Aorta (tissue), 5 donors: ENCODE measurements around the gene CALR3. TPM values are rescaled to one million over a fixed set of nuclear protein-coding genes. Genes with fewer than 3 reads are reported as not detected.

Experiments
- ATAC-seq: fragments of 200-7000 bp; cut with Tn5 transposase; one replicate; pipeline ENCODE4 v1.9.1; 2022; ENCODE audit warnings: moderate library complexity; ENCODE audit not compliant: low FRiP score
- DNase-seq, 2 donors: peaks; one replicate each; pipeline ENCODE4 v3.0.0-alpha.2; 2020
- H3K27ac ChIP-seq, 2 donors: one replicate each; pipeline ENCODE4 v1.5.1; 2013; ENCODE audit warnings: low read length in 2 of 2, mild to moderate bottlenecking in 2 of 2, moderate library complexity in 2 of 2, control low read depth in 1 of 2, inconsistent platforms in 1 of 2, low read depth in 1 of 2
- H3K27me3 ChIP-seq, 2 donors: one replicate each; pipeline ENCODE4 v1.6.1; 2013; ENCODE audit warnings: control low read depth in 1 of 2, low read length in 1 of 2, mild to moderate bottlenecking in 1 of 2, moderate library complexity in 1 of 2; ENCODE audit not compliant: insufficient read depth in 2 of 2, control insufficient read depth in 1 of 2
- H3K36me3 ChIP-seq, 2 donors: one replicate each; pipeline ENCODE4 v1.6.1; 2013; ENCODE audit warnings: control low read depth in 1 of 2, low read length in 1 of 2, mild to moderate bottlenecking in 1 of 2; ENCODE audit not compliant: insufficient read depth in 2 of 2, control insufficient read depth in 1 of 2
- H3K4me1 ChIP-seq, 2 donors: one replicate each; pipeline ENCODE4 v1.6.1; 2013; ENCODE audit warnings: low read length in 2 of 2, control low read depth in 1 of 2, mild to moderate bottlenecking in 1 of 2, moderate library complexity in 1 of 2; ENCODE audit not compliant: insufficient read depth in 2 of 2, control insufficient read depth in 1 of 2
- H3K4me3 ChIP-seq, 2 donors: one replicate each; pipeline ENCODE4 v1.5.1; 2013; ENCODE audit warnings: low read length in 2 of 2, control low read depth in 1 of 2, mild to moderate bottlenecking in 1 of 2
- H3K9me3 ChIP-seq: one replicate; pipeline ENCODE4 v1.6.1; 2013; ENCODE audit warnings: mild to moderate bottlenecking, low read length; ENCODE audit not compliant: control insufficient read depth
- WGBS, 2 donors: extraction: QIAGEN DNeasy Blood & Tissue Kit; methylation state at CpG; one replicate each; pipeline ENCODE4 v1.1.7; 2013; 5-methylcytosine and 5-hydroxymethylcytosine counted together
- intact Hi-C, 2 donors: fragments of 100-400 bp; cut with DNase I; formaldehyde crosslinking; loops; one replicate each; pipeline versions ENCODE4 v1.14.2 to v1.15.0; 2022
- polyA plus RNA-seq, 2 donors: library from polyadenylated mRNA; stranded (reverse); fragments of 200-250 nt; gene quantifications; one replicate each; pipeline ENCODE4 v1.2.3, GENCODE V29; 2013
- total RNA-seq, 2 donors: library from RNA; stranded (reverse); fragmentation: NEBNext Ultra II Directional; extraction: Animal tissue kit (Norgen Biotek cat#: 25700); gene quantifications; one replicate each; pipeline ENCODE4 v1.2.1, GENCODE V29; 2021
- donor health status: healthy with polysubstance abuse.
- donor health status: Bipolar disorder and iron deficiency.
- donor health status: DM: no; HTN: no; CAD: no.
- donor health status: DM: no; HTN: no; CAD: no.
- donor health status: DM: yes; HTN: yes; CAD: no.

Gene CALR3
- total and polyA plus RNA-seq, 4 donors = not detected

- Histone ChIP-seq H3K36me3 (no peaks in the 10 kb centered on the region), H3K4me1 (no peaks in the 10 kb centered on the region), H3K27me3 (no peaks in the 10 kb centered on the region), H3K4me3 (no peak overlapping the region), H3K9me3 (no peaks in the 10 kb centered on the region), H3K27ac (no peak overlapping the region)
- intact Hi-C loops = no loop called here
- DNase-seq = no peak
- ATAC-seq = no peak
- 78 to 81% methylated on average over 12 of the region's 12 CpGs for WGBS, 2 donors
Measured at GRCh38 chr19:16463991-16464575, 31.9 kb downstream of the CALR3 start.

GRCh38 chr19:16463341-16463990 lies 32.5 kb downstream of the CALR3 start:
- Histone ChIP-seq H3K27me3 (no peaks in the 10 kb centered on the region), H3K4me1 (no peaks in the 10 kb centered on the region), H3K27ac (no peak overlapping the region), H3K4me3 (no peak overlapping the region), H3K36me3 (no peaks in the 10 kb centered on the region), H3K9me3 (no peaks in the 10 kb centered on the region)
- 81 to 87% methylated on average over 6 of the region's 6 CpGs for WGBS, 2 donors
- intact Hi-C loops = no loop called here
- ATAC-seq (no peak), DNase-seq (no peak)

- Histone ChIP-seq H3K36me3 (no peaks in the 10 kb centered on the region), H3K4me3 (no peak overlapping the region), H3K4me1 (no peaks in the 10 kb centered on the region), H3K9me3 (no peaks in the 10 kb centered on the region), H3K27me3 (no peaks in the 10 kb centered on the region), H3K27ac (no peak overlapping the region)
- 73 to 82% methylated on average over 6 of the region's 6 CpGs for WGBS, 2 donors
- no peak for DNase-seq
- intact Hi-C loops = no loop called here
- ATAC-seq = no peak
Measured at GRCh38 chr19:16462757-16463250, 33.2 kb downstream of the CALR3 start.

DNA sequence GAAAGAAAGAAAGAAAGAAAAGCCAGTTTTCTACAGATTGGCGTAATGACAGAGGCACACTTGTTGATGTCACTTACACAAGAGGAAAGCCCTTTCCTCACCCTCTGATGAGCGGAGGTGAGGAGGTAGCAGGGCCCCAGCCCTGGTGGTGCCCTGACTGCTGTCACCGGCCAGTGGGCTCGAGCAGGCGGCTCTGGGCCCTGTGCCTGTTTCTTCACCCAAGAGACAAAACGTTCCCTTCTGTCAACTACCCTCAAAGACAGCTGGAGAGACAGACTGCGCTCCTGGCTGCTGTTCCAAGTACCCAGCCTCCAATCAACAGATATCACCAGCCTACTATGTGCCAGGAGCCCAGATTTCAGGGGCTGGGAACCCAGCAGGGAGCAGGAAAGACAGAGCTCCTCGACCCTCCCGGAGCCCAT lies 34.3 kb downstream of the CALR3 start:
- 76 to 78% methylated on average over 9 of the region's 9 CpGs for WGBS, 2 donors
- no peak overlapping the region for H3K27ac ChIP-seq
- intact Hi-C loops = no loop called here
- H3K36me3 ChIP-seq = no peaks in the 10 kb centered on the region
- no peaks in the 10 kb centered on the region for H3K4me1 ChIP-seq
- no peak for DNase-seq
- no peaks in the 10 kb centered on the region for H3K9me3 ChIP-seq
- H3K4me3 ChIP-seq = no peak overlapping the region
- no peak for ATAC-seq
- no peaks in the 10 kb centered on the region for H3K27me3 ChIP-seq

GRCh38 chr19:16460454-16460853 lies 35.5 kb downstream of the CALR3 start:
- H3K9me3 ChIP-seq = no peaks in the 10 kb centered on the region
- WGBS, 2 donors = 73 to 77% methylated on average over 8 of the region's 8 CpGs
- H3K4me3 ChIP-seq = no peak overlapping the region
- no peaks in the 10 kb centered on the region for H3K4me1 ChIP-seq
- no peaks in the 10 kb centered on the region for H3K27me3 ChIP-seq
- H3K36me3 ChIP-seq = no peaks in the 10 kb centered on the region
- DNase-seq = no peak
- no peak for ATAC-seq
- intact Hi-C loops = no loop called here
- H3K27ac ChIP-seq = no peak overlapping the region

DNA sequence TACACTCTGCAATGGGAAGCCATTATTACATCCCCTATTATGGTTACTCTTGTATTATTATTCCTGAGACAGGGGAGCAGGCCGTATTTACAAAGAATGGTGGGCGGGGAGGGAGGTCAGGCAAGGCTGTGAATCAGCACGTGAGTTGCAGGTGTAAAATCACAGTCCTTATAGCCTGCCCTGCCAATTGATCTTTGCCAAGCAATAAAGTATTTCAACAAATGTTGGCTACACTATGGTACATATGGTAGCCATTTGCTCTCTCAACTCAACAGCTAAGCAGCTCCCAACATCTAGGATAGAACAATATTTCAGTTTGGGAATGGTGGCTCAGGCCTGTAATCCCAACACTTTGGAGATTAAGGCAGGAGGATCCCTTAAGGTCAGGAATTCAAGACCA lies 36.3 kb downstream of the CALR3 start:
- no peak overlapping the region for H3K4me3 ChIP-seq
- 93 to 94% methylated on average over 3 of the region's 3 CpGs for WGBS, 2 donors
- DNase-seq (no peak), ATAC-seq (no peak)
- H3K36me3 ChIP-seq = no peaks in the 10 kb centered on the region
- intact Hi-C loops = no loop called here
- no peaks in the 10 kb centered on the region for H3K9me3 ChIP-seq
- H3K4me1 ChIP-seq = no peaks in the 10 kb centered on the region
- H3K27me3 ChIP-seq = no peaks in the 10 kb centered on the region
- no peak overlapping the region for H3K27ac ChIP-seq

- Histone ChIP-seq H3K27ac (no peak overlapping the region), H3K27me3 (no peaks in the 10 kb centered on the region), H3K4me1 (peaks cover 0 to 2% of the 10 kb centered on the region in 2 donors), H3K4me3 (no peak overlapping the region), H3K9me3 (no peaks in the 10 kb centered on the region), H3K36me3 (no peaks in the 10 kb centered on the region)
- ATAC-seq (no peak), DNase-seq (no peak)
- intact Hi-C loops = no loop called here
- whole genome bisulfite sequencing, 2 donors = 82% methylated on average over 25 of the region's 25 CpGs
Measured at GRCh38 chr19:16458391-16459341, 37.3 kb downstream of the CALR3 start.

DNA sequence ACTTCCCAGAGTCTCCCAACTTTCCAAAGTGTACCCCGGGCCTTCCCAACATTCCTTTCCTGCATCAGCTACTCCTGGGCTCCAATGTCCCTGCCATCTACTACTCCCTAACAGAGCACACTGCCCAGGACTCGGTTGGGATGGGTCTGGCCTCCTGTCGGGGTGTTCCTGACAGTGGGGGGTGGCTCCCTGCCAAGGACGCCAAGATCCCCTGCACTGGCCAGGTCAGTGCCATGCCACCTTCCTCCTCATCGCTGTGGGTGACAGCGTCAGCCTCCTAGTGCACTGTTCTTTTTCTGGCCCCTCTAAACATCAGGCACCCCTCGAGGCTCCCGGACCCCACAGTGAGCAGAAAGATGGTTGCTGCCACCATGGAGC lies 38.0 kb downstream of the CALR3 start:
- Histone ChIP-seq H3K4me3 (no peak overlapping the region), H3K36me3 (no peaks in the 10 kb centered on the region), H3K4me1 (peaks cover 0 to 2% of the 10 kb centered on the region in 2 donors), H3K27ac (no peak overlapping the region), H3K9me3 (no peaks in the 10 kb centered on the region), H3K27me3 (no peaks in the 10 kb centered on the region)
- 45 to 47% methylated on average over 8 of the region's 8 CpGs for WGBS, 2 donors
- no peak for DNase-seq
- intact Hi-C loops = no loop called here
- ATAC-seq = peak; percentile 40
